ENCODE measurements around the gene CYP24A1.

CYP24A1 gene

DNA sequence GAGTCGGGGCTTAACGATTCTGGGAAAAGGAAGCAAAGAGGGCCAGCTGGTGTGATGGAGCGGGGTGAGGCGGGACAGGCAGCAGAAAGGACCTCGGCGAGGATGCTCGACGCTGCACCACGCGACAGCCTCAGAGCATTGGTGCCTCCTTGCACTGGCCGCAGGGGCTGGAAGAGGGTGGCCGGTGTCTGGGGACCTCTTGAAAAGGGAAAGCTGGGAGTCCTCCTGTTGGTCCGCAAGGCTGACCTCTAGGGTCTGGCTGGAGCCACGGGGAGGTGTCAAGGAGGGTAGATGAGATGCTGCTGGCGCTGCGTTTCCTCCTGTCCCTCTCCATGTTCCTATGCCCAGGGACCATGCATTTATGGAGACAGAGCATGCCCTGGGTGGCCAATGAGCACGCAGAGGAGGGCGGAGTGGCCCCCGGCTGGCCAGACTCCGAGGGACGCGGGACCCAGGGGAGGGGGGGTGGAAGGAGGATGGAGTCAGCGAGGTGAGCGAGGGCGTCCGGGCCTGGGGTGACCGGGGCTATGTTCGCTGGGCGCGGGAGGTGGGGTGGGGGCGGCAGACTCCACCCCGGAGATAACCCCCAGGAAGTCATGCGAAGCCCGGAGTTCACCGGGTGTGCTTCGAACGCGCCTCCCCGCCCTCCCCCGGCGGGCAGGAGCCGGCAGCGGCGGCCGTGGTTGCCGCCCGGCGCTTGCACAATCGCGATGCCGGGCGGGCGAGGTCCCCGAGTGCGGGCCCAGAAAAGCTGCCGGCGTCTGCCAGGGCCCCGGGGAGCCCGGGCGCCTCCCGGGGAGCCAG lies at the start of gene CYP24A1:
TSS of gene CYP24A1 (minus strand) at position 334 of the 804 bp plus-strand sequence. CDS start 407 bp downstream, outside the sequence.
- no peak for DNase-seq (ENCODE audit: low spot score)

DNA sequence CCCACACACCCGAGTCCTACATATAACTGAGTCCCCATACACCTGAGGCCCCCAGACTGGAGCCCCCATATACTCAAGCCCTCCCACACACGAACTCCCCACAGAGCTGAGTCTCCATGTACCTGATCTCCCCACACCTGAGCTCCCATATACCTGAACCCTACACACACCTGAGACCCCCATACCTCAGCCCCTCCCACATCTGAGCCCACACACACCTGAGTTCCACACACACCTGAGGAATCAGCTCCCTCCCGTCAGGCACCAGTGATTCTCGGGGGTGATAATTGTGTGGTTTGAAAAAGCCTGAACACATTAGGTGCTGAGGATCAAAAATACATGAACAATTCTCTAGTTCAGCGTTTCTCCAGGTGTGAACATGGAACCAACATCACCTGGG lies 49.5 kb upstream of the CYP24A1 start:
- DNase-seq (ENCODE audit: low spot score) = no peak

DNA sequence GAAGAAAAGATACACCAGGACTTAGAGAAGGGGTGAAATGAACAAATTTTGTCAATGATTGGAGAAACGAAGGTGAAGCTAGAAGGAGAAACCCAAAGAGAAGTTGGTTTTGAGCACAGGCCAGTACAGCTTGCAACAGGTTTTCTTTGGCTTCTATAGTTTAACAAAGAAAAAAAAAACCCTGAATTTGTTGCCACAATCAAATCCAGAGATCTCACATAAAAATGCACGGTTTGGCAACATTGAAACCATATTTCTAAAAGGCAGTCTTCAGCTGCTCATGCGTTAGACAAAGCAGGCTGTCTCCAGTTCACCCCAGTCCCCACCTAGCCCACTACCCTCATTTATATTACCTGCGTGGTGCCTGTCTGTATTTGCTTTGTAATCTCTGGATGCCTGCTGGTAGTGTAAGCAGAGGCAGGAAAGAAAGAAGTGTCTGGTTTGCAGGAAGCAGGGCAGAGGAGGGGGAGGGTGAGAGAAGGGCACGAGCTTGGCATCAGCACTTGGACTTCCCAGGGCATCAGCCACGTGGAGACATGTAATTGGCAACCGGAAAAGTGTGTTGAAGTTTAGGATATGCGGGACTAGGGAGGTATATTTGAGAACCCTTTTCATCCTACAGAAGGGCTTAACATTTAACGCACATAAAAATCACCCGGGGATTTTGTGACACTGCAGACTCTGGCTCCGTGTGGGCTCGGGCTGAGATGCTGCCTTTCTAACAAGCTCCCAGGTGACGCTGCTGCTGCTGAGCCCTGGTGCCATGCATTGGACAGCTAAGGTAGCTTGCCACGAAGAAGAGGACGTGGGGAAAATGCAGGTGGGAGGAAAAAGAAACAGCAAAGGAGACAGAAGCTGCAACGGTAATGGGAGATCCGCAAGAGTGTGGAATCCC lies 48.5 kb upstream of the CYP24A1 start:
- DNase-seq (ENCODE audit: low spot score) = no peak

DNA sequence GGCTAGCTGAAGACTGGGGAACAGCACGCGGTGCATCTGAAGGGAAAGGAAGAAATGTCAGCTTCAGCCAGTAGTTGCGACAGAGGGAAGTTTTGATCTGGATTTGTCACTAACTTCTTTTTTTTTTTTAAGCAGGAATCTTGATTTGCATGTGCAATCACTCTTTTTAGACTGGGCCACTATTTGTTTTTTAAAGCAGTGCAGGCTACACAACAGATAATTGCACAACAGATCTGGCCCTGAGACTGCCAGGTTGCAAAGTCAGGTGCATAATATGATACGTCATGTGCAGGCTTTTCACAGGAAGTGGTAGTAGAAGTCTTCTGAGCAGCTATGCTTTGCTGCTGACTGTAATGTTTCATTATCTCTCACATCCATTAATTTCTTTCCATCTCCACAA lies 47.6 kb upstream of the CYP24A1 start:
- no peak for DNase-seq (ENCODE audit: low spot score)

DNA sequence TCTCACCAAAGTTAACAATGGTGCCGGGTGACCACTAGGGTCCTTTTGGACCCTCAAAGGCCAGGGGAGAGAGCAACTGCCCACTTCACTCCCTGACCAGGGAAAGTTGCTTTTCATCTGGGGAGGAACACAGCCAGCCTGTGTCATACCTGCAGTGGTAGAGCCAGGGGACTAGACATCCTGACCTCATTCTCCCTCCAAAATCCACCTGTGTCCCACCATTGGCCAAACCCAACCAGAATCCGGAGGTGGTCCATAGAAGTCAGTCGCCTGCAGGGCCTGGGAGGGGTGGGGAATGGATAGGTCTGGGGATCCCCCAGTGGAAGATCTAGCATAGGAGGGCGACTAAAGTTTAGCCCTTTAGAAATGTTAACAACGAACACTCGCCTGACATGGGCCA lies 46.9 kb upstream of the CYP24A1 start:
- DNase-seq (ENCODE audit: low spot score) = no peak

DNA sequence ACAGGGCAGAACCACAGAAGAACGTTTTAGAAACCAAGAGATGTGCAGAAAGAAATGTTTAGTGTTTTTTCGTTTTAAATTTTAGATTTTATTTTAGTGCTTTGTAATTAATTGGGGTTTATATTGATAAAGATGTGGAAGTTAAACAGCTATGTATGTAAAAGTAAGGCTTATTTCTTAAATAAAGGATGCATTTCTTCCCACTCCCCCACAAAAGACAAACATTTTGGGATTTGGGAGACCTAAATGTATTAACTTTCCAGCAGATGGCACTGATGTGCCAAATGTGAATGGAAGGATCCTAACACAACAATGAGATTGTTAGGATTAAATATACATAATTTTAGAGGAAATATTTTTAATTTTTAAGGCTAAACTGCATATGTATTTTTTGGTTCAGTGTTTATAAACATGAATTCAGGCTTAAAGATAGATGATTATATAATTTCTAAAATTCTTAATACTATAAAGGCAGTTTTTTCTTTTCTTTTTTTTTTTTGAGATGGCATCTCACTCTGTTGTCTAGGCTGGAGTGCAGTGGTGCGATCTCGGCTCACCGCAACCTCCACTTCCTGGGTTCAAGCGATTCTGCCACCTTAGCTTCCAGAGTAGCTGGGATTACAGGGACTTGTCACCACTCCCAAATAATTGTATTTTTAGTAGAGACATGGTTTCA lies 46.1 kb upstream of the CYP24A1 start:
- no peak for DNase-seq (ENCODE audit: low spot score)

DNA sequence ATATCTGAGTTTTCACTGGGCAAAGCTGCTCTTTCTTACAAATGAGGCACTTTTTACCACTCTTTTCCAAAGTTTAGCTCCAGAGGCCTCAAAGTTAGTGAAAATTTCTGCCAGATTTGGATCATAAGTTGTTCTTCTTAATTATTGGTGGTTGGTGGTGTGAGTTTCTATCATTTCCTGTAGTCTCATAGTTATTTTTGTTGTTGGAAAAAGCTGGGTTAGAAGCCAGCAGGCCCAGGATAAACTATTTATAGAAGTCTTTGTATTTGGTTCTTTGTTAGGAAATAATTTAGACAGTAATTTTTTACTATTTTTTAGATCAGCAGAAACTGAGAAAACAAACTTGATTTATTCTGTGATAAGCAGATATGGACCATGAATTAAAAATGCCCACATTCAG lies 44.7 kb upstream of the CYP24A1 start:
- DNase-seq (ENCODE audit: low spot score) = no peak

DNA sequence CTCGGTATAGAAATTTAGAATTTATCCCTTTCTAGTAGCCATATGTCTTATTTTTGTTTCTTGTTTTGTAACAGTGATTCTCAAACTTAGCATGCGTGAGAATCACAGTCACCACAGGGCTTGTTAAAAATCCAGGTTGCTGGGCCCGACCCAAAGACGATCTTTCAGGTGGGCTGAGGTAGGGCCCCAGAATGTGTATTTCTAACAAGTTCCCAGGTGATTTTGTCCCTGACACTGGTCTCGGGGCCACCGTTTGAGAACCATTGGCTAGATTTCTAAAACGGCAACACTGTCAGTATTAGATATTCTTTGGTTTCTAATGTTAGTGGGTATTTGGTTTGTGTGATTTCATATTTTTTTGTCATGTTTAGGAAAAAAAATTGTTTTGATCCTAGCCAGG lies 44.0 kb upstream of the CYP24A1 start:
- no peak for DNase-seq (ENCODE audit: low spot score)

DNA sequence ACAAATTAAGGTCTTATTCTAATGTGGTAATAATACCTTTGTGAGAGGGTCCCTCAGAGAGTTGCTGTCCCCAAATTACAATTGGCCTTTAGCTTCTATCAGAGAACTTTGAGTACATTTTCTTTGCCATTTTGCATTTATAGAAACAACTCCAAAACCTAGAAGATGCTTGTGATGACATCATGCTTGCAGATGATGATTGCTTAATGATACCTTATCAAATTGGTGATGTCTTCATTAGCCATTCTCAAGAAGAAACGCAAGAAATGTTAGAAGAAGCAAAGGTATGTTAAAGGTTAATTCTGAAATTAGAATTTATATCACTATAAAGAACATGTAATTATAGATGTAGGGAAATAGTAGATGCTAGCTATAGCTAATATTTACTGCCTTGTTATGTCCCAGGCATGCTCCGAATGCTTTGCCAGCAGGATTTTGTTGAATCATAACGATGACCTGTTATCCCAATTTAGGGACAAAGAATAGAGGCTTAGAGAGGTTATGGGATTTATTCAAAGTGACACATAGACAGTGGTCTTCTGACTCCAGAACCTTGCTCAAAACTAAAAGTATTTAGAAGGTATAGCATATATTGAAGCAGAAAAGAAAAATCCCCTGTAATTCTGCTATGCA lies 41.5 kb upstream of the CYP24A1 start:
- no peak for DNase-seq (ENCODE audit: low spot score)

DNA sequence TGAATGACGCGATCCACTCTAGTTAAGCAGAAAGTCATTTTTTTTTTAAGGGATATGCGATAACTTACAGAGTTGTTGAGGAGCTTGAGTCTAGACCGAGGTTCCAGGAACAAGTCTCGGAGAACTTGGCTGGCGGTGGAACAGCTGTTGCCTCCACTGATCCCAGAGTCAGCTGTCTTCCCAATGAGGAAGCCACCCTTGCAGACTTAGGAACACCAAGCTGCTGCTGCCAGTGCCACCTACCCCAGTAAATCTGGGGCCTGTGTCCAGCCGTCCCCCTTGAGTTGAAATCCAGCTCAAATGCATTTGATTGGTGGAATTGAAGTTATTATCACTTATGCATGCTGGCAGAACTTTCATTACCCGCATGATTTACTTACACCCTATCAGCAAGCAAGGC lies 40.8 kb upstream of the CYP24A1 start:
- no peak for DNase-seq (ENCODE audit: low spot score)

DNA sequence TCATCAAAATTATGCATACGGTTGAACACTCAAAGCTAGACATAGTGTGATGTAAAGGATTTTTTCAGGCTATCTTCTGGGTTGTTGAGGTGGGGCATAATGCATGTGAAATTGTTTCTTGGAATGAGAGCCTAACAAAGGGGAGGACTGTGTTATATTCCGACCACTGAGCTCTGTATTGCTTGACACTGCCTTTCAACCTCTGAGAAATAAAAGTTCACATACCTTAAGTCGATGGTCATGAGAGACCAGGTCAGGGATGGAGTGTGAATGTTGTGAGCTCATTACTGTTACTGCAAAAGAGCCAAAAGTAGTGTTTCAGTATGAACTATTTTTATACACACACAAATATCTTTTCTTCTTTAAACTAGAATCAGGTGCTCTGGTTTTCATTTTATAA lies 39.1 kb upstream of the CYP24A1 start:
- DNase-seq (ENCODE audit: low spot score) = no peak

DNA sequence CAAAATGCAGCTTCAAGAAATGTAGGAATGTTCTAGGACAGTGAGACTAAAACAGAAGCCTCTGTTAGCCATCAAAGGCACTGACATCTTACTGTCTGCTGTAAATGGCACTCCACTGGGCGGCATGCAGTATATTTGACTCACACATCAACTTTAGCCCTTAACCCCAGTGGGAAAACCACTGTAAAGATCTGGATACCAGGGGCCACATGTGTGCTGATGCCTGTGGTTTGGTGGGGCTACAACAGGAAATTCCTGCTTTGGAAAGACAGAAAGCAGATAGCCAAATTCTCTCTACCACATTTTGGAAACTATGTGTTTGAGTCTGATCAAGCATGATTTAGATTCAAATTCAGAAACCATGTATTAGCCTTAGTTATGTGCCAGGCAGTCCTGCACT lies 38.4 kb upstream of the CYP24A1 start:
- no peak for DNase-seq (ENCODE audit: low spot score)

DNA sequence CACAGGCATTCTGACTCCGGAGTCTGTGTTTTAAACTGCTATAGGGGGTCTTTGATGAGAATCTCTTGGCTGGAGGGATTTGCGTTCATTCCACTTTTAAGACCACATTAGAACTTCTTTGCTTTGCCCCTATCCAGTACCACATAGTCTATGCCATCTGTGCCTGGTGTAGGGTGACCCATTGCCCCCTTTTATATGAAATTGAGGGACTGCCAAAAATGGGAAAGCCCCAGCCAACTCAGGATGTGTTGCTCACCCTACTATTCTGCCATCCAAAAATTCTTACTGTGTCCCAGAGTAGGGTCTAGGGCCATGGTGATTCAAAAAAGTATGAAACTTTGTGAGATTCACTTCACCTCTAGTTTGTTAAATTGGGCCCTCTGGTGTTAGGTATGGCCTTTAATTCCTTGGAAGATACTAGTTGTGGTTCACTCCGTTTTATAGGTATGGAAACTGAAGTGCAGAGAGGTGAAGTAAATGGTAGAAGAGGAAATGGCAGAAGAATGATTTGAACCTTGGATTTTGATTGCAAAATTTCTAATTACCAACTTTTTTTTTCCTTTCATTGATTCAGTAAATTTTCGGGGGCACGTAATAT lies 35.5 kb upstream of the CYP24A1 start:
- DNase-seq (ENCODE audit: low spot score) = no peak

DNA sequence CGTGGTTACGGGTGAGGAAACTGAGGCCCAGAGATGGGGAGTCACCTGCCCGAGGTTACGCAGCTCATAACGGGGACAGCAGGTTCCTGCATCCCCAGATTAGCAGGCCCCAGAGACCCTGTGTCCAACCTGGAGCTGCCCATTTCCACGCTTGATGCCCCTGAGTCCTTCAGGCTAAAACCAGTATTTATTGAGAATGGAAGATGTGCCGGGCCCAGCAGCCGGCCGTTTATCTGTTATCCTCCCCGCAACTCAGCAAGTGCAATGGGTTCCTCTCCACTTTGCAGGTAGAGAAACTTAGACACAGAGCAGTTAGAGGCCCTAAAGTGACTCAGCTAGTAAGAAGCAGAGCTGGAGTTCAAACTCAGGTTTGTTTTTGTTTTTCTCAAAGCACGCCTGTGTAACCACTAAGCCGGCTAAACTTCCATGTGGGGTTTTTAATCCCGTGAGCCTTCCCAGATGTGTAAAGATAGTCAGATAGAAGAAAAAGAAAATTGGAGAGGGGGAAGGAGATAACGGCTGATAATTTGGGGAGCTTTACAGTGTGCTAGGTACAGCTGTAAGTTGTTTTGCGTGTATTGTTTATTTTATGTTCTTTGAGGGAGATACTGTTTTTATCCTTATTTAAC lies 34.9 kb upstream of the CYP24A1 start:
- DNase-seq (ENCODE audit: low spot score) = peak; percentile 46

DNA sequence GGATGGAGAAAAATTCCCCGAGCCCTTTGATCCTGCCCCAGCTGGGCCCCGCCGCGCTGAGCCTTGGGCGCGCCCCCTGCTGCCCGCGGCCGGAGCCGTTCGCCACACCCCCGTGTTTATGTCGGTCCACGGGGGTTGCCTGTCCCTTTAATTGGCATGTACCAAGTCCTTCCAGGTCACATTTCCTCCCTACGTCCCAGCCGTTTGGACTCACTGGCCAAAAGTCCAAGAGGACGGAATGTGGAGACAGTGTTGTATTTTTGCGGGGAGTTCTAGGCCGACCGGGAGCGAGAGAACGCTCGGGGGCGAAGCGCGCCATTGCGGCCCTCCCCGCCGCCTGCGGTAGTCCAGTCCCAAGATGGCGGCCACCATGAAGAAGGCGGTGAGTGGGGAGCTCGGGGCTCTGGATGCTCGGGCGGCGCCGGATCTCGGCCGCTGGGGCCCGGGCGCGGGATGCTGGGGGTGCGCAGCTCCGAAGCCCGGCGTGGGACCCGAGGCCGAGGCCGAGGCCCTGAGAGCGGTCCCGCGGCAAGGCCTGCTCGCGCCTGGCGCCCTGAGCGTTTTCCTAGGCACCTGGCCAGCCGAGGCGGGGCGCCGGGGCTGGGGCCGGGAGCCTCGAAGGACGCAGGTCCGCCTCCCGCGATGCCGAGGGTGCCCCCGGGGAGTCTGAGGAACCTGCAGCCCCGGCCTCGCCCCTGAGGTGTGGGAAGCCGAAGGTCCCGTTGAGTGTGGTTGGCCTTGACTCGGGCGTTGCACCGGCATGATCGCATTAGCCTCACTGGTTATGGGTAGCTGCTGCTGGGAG lies 34.2 kb upstream of the CYP24A1 start, which contains the start of gene PFDN4:
TSS of gene PFDN4 (plus strand) at position 345 of the 805 bp plus-strand sequence. CDS start at position 359, 14 bp downstream.
- DNase-seq (ENCODE audit: low spot score) = peak; percentile 86

DNA sequence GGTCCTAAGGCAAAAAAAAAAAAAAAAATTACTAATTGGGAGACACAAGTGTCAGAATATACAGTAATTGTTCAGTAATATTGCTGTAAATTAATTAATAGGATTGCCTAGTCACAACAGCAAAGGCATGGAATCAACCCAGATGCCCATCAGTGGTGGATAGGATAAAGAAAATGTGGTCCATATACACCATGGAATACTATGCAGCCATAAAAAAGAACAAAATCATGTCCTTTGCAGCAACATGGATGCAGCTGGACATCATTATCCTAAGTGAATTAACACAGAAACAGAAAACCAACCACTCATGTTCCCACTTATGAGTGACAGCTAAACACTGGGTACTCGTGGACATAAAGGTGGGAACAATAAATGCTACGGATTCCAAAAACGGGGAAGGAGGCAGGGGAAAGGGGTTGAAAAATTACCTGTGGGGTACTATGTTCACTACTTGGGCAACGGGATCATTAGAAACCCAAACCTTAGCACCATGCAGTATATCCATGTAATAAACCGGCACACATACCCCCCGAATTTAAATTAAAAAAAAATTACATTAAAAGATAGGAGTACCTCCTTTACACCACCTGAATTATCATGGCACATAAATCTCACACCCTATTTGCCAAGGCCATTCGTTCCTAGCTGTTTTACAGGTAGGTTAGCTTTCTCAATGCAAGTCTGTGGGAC lies 33.4 kb upstream of the CYP24A1 start:
- DNase-seq (ENCODE audit: low spot score) = no peak

DNA sequence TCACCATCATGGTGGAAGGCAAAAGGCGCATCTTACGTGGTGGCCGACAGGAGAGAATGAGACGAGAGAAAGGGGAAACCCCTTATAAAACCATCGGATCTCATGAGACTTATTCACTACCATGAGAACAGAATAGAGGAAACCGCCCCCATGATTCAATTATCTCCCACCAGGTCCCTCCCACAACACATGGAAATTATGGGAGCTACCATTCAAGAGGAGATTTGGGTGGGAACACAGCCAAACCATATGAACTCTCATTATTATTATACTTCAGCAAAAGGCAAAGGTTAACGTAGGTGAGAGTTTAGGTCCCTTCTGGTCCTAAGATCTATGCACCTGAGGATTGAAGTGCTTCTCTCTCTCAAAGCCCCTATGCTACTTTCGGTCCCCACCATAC lies 31.7 kb upstream of the CYP24A1 start:
- no peak for DNase-seq (ENCODE audit: low spot score)

DNA sequence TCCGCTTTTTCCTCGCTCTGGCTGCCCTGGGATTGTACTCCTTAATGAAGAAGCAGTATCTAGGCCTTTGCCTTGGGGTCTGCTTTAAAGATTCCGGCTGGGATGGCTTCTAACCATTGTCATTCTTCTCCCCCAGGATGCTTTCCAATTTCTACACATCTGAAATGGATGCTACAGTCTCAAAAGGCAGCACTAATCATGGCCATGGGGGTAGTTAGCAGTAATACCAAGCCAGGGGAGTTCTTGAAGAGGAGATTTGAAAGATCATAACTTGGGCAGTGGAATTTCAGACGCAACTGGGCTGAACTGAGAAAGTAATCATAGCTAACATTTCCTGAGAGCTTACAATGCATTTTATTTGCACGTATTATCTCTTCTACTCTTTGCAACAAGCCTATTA lies 30.7 kb upstream of the CYP24A1 start:
- no peak for DNase-seq (ENCODE audit: low spot score)

DNA sequence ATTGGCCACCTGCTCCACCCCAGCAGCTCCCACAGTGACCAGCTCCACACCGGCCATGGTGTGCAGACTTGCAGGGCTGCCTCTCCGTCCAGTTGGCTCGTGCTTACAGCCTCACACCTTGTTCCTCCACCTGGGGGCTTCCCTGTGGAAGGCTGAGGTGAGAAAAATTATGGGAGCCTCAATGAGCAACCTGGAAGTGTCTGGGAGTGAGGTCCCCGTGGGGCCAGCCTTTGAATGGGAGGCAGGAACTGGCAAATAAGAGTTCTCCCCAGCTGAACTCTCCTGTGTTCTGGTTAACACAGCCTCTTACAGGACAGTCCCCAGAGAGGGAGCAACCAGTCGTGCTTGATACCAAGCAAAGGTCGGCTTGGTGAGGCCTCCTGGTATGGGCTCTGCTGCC lies 30.3 kb upstream of the CYP24A1 start:
- no peak for DNase-seq (ENCODE audit: low spot score)

DNA sequence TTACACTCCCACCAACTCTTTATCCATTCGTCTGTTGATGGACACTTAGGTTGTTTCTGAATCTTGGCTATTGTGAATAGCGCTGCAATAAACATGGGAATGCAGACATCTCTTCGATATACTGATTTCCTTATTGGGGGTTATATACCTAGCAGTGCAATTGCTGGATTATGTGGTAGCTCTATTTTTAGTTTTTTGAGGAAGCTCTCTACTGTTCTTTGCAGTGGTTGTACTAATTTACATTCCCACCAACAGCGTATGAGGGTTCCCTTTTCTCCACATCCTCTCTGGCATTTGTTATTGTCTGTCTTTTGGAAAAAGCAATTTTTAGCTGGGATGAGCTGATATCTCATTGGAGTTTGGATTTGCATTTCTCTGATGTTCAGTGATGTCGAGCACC lies 29.5 kb upstream of the CYP24A1 start:
- DNase-seq (ENCODE audit: low spot score) = no peak
